Fibroblast of upper back skin (primary cell): ENCODE data around the gene ALS2CL.
A peak's percentile ranks its signal among the peaks of the same experiment; 100 is the strongest.
"Not testable (repeated sequence)": the region's sequence is repeated elsewhere in the genome, so short reads cannot be mapped to it uniquely, and the experiment has no call there.

Source experiments
- DNase-seq: peaks from one replicate; pipeline ENCODE4 v3.0.0-alpha.2; 2013

The ALS2CL gene, protein sequence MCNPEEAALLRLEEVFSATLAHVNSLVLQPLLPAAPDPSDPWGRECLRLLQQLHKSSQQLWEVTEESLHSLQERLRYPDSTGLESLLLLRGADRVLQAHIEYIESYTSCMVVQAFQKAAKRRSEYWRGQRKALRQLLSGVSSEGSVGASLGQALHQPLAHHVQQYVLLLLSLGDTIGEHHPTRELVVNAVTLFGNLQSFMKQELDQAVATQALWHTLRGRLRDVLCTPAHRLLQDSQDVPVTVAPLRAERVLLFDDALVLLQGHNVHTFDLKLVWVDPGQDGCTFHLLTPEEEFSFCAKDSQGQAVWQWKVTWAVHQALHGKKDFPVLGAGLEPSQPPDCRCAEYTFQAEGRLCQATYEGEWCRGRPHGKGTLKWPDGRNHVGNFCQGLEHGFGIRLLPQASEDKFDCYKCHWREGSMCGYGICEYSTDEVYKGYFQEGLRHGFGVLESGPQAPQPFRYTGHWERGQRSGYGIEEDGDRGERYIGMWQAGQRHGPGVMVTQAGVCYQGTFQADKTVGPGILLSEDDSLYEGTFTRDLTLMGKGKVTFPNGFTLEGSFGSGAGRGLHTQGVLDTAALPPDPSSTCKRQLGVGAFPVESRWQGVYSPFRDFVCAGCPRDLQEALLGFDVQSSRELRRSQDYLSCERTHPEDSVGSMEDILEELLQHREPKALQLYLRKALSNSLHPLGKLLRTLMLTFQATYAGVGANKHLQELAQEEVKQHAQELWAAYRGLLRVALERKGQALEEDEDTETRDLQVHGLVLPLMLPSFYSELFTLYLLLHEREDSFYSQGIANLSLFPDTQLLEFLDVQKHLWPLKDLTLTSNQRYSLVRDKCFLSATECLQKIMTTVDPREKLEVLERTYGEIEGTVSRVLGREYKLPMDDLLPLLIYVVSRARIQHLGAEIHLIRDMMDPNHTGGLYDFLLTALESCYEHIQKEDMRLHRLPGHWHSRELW

DNA sequence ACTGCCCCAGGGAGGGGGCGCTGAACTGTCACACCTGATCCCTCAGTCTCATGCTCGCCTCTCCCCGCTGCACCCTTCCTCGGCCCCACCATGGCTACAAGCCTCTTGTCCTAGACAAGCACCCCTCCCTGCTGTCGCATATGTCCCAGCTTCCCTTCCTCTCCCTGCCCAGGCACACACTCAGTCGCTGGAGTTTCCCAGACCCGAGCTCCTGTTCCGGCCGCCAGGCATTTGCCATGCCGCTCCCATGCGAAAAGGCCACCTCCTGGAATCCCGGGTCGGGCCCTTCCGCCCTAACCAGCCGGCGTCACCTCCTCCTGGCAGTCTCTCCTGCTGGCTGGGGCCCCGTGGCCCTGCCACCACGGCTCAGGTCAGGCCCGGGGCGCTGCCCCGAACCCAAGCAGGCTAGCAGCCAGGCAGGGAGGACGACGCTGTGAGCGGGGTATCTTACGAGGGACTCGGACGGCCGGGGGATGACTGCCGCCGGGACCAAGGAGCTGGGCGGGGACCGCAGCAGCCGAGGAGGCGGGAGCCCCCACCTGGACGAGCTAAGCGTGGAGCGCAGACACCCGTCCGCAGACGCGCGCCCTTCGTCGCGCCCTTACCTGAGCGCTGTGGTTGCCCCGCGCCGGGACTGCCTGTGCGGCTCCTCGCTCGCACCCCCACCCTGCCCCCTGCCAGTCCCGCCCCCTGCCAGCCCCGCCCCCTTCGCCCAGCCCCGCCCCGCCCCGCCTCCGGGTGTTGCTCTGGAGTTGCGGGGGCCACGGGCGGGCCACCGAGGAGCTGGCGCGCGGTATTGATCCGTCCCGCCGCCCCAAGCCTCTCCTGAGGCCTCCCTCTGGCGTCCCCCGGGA, at the start of gene ALS2CL:
Gene ALS2CL, minus strand, starts transcription at position 642 of the 854 bp plus-strand sequence. CDS start 4,239 bp downstream, outside the sequence.
- DNase-seq = no peak

DNA sequence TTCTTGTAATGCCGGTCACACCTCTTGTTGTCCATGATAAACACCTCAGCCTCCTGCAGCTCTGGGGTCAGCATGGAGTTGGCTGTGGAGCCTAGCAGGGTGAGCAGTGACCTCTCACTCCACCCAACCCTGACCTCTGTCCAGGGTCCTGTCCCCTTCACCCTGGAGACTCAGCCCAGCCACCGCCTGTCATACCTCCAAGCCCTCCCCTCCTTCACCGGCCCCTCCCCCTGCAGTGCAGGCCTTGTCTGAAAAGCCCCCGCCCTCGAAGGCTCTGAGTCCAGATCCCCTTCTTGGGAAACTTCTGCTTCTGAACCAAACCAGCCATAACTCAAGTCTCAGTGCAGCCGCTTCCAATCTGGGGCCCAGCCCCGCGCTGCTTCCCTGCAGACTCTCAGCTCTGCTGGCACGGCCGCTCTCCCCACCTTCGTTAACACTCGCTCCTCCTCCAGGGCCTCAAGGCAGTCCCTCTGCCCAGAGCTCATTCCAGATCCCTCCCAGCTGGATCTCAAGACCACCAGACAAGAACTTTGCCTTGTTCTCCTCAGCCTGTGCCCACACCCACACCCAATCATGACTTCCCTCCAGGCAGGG, 49.6 kb upstream of the ALS2CL start:
- no peak for DNase-seq

DNA sequence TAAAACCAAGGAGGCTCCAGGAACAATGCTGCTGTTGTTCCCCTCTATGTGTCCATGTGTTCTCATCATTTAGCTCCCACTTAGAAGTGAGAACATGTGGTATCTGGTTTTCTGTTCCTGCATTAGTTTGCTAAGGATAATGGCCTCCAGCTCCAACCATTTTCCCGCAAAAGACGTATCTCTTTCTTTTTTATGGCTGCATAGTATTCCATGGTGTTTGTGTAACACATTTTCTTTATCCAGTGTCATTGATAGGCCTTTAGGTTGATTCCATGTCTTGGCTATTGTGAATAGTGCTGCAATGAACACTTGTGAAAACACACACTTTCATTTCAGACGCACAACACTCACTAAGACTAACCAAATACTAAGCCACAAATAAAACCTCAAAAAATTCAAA, 46.1 kb upstream of the ALS2CL start:
- DNase-seq = not testable (repeated sequence)

DNA sequence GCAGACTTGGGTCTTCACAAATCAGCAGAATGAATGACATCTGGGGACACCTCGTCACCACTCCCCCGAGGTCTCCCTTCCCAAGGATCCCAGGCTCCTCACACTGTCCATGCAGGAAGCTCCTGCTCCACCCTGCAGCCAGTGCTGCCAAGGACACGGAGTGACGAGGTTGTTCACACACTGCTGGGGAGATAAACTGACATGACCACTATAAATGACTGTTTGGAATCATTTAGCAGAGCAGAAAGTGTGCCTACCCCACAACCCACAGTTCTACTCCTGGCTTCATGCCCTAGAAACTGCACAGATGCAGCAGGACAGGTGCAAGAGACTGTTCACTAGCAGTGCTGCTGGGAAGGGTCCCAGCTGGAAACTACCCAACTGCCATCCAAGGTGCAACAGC, 43.9 kb upstream of the ALS2CL start:
- no peak for DNase-seq

DNA sequence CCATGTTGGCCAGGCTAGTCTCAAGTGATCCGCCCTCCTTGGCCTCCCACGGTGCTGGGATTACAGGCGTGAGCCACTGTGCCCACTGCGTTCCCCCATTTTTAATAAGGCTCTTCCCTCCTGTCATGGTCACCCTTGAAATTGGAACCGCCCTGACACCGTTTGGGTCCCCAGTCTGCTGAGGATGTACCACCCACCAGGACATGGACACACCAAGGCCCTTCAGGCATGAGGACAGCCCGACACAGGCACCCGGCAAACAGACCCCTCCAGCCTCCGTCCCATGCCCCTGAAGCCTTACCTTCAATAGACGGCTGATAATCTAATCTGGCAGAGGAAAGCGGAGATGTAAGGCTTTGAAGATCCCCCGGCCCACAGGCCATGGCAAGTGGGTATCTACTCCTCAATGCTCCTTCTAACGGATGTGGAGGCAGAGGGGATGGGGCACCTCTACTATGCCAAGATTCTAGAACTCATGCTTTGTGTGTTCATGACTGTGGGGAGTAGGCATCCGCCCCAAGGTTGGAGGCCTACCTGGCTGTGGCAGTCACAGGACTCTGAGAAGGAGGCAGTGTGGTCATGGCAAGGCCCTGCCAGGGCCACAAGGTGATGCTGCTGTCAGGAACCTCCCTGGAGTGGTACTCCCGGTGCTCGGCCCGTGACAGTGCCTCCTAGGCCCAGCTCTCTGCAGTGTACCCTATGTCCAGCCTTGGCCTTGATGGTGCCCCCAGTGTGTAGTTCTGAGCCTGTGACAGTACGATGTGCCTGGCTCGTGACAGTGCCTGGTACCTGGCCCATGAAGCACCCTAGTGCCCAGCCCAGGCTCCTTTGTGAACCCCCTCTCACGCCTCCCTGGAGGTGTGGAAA, 42.8 kb upstream of the ALS2CL start:
- DNase-seq = no peak

DNA sequence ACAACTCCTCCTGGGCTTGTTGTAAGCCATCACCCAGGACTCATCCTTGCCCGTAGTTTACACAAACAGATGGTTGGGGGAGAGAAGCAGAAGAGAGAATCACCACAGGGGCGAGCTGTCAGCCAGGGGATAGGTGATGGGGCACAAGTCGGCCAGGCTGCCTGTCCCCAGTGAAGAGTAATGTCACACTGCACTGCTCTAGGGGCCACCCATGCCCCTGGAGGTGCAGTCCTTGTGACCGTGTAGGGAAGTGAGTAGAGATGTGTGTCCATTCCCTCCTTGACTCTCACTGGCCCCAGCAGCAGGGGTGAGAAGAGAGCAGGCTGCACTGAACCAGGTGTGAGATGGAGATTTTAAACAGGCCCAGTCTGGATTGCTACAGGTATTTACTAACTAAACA, 41.3 kb upstream of the ALS2CL start:
- DNase-seq = no peak

DNA sequence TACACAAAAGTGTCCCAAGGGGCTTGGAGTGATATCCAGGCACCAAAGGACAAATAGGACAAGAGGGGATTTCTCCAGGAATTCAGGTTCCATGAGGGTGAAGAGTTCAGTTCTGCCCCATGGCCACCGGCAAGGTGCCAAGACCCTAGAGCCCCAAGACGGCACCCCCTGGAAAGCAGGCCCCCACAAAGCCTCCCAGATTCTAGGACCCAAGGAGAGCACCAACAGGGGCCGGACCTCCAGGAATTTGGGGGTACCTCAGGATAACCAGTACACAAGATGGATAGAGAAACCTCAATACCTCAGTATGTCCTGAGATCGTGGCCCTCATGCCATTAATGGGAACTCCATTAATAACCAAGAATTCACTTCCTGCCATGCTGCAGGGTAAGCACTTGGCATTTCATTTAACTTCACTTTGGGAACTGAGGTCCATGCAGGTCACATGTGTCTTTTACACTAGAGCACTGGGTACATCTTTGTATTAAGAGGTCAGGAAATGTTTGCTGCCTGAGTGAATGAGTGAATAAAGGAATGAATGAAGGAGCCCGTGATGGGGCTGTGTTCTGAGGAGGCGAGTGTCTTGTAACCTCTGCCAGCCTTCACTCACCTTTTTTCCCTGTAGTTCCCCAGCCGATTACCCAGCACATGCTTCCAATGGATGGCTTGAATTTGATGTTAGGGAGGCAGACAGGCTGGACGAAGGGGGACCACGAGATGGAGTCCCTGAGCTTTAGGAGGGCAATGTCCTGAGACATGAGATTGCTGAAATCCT, 39.7 kb upstream of the ALS2CL start:
- DNase-seq = no peak

DNA sequence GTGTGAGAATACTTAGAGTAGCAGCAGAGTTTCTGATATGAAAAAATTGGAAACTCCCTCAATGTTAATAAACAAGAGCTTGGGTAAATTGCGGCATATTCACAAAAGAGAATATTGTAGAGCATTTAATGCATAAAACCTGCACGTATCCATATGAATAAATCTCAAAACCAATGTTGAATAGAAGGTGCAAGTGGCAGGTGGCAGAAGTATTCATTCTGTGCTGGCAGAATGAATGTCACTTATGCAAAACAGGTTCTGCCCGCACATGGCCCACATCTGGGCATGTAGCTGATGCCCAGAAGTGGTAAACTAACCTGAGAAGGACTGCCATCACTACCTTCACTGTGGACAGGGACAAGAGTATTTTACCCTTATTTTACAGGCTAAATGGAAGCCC, 38.3 kb upstream of the ALS2CL start:
- no peak for DNase-seq

DNA sequence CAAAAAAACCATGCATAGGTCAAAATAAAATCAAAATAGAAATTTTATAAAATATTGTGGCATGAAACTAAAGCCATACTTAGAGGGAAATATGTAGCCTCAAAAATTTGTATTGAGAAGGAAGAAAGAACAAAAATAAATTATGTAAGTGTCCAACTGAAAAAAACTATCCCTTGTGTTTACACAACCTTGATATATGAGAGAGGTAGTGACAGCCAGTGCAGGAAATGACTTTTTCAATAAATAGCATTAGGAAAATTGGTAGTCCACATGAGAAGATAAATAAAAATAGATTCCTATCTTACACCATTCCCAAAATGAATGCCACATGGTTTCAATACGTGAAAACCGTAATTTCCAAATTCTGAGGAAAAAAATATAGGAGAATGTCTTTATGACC, 37.3 kb upstream of the ALS2CL start:
- no peak for DNase-seq

DNA sequence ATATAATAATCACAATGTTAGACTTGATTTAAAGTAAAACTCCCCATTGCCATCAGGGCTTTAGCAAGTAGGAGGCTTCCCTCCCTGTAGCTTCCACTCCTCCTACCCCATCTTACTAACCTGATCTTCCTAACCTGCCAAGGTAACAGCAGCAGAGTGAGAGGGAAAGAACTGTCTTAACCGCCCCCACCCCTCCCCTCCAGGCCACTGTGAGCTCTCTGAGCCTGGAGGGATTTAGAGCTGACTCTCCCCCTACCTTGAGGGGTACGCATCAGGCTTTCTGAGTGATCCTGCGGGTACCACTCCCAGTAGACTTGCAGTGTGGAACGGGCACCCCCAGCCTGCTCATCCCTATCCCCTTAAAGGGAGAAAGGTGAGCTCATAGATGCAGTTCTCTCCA, 35.6 kb upstream of the ALS2CL start:
- no peak for DNase-seq

DNA sequence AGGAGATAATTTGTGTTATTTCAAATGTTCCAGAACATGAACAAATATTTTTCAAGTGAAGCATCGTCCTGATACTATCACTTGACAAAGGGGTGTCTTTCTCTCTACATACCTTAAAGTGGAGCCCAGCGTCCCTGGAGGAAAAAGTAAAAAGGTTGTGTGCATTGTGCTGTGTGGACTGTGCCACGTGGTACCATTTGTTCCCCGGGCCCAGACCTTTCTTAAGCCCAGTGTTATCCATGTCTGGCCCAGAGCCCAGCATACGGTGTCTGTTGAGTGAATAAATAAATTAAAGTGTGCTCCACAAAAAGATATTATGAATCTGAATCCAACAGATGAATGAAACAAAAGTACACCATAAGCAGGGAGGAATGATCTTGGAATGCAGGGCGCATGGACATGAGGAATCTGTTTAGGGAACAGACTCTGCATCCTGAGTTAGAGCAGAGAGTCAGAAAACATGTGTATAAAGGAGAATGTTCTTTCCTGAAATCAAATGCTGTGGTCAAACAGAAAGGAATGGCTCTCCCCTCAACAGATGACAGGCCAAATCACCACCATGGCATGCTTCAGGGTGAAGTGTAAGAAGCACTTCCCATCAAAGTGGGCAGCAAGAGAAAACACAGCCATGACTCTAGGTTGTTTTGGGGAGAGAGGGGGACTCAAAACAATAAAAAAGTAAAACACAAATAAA, 32.3 kb upstream of the ALS2CL start:
- DNase-seq = peak; percentile 50

DNA sequence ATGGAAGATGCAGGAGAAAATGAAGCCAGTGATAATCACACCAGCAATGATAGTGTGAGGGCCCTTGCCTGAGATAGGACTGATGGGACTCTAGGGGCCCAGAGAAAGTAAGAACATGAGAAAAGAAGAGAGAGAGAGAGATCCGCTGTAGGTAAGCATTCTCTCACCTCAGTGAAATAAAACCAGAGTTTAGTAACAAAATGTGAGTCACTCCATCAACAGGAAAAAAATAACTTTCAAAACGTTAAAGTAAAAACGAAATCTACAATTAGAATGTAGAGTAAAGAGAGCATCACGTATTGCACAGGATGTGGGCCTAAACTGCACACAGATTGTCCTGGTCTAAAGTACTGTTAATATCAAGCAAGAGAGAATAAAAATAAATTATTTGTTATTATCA, 30.9 kb upstream of the ALS2CL start:
- no peak for DNase-seq

DNA sequence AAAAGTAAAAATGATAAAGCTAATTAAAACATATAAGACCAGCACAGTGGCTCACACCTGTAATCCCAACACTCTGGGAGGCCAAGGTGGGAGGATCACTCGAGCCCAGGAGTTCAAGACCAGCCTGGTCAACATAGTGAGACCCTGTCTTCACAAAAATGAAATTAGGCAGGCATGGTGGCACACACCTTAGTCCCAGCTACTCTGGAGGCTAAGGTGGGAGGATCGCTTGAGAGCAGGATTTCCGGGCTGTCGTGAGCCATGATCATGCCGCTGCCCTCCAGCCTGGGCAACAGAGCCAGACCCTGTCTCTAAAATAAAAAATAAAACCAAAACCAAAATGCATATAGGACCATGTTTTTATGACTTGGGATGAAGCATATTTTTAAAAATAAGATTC, 29.0 kb upstream of the ALS2CL start:
- DNase-seq = no peak

DNA sequence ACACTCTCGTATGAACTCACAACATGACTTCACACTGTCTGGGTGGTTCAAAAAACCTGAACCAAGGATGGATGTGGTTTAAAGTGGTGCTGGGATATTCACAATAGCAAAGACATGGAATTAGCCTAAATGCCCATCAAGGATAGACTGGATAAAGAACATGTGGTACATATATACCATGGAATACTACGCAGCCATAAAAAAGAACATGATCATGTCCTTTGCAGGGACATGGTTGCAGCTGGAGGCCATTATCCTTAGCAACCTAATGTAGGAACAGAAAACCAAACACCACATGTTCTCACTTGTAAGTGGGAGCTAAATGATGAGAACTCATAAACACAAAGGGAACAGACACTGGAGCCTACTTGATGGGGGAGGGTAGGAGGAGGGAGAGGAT, 27.5 kb upstream of the ALS2CL start:
- DNase-seq = no peak

DNA sequence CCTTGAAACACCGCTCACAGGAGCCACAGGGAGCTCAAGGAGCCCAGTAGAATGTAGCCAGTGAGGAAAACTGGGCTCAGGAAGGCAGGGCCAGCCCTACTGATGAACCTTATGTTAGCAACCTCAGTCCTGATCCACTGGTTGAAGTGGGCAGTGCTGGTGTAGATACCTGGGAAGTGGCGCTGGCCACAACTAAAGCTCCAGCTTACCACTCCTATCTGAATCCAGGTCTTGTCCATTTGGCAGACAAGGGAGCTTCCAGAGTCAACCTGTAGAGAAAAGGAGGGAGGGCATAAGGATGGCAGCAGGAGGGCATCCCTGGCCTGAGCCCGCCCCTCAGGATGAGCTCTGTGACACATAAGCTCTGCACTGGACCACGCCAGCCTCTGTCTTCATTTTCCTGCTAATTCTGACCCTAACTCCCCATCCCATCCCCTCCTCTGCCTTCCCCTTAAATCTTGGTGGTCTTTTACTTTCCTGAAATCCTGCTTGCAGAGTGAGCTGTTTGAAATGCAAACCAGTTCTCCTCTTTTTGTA, 26.3 kb upstream of the ALS2CL start:
- DNase-seq = no peak

DNA sequence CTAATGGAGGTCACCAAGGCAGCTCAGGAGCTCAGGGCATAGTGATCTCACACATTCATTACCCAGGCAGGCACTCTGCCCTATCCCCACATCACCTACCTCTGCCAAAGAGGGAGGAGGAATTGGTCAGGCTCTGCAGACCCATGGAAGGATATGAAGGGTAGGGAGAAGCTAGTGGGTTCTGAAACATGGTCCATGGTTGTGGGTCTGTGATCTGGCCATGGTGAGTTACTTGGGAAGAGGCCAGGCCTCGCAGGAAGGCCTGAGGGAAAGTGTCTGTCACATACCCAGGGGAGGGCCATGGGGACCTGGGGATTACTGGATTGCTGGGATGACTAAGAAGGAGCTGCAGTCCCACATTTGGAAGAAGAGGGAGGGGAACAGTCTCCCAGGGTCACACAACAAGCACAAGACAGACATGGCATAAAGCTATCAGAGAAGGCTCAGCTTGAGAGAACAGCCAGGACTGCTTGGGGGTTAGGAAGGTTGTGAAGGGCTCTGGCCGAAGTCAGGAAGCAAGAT, 25.6 kb upstream of the ALS2CL start:
- no peak for DNase-seq

DNA sequence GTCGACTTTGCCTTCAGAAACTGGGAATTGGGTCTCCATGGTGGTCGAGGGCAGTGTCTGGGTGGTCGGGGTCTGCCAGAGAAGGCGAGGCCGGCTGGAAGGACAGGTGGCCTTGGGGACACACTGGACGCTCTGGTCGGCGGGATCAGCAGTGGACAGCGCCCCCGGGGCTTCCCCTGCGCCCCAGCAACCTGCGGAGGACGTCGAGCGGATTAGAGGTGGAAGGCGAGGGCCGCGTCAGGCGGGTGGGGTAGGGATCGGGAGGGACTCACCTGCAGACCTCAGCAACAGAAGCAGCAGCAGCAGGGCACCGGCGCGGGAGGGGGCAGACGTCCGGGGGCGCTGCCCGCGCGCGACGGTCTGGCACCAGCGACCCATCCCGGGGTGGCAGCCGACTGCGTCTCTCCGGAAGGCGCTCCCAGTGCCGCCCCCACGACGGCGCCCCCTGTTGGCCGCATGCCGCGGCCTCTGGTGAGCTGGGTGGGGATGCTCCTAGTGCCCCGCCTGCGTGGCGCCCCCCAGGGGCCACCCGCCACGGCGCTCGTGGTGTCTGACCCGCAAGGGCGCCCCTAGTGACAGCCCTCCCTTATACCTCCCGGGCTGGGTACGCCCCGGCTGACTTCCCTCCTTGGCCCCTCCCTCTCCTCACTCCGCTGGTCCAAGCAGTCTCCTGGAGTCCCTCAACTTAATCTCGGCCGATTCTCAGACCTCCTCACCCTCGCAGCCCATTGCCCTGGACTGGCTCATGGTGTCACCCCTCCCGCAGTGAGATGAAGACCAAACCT, 24.2 kb upstream of the ALS2CL start, which contains the start of gene PRSS50:
Gene PRSS50, minus strand, starts transcription at position 423 of the 785 bp plus-strand sequence. Its CDS starts 45 bp downstream, at position 378.
- DNase-seq = no peak
